Calu3 (cell line): ENCODE measurements around the gene TRAPPC6A. TPM values are rescaled to one million over a fixed set of nuclear protein-coding genes. Genes with fewer than 3 reads are reported as not detected.

Source experiments
- BruUV-seq: library from RNA; stranded (reverse); fragments of 400-500 nt; replicated peaks from 2 replicates; lab custom pipeline; 2021; lab: Mats Ljungman, UMichigan
- CTCF ChIA-PET: fragments of 300-600 bp; sonication (Branson Sonifier 250); formaldehyde crosslinking; loops from one replicate; lab custom pipeline; 2022; ENCODE audit warnings: antibody characterized with exemption; lab: Charles Lee
- DNase-seq: peaks from one replicate; pipeline ENCODE4 v3.0.0; 2022
- H3K27ac Mint-ChIP-seq: one replicate; pipeline ENCODE4 v1.8.0; 2022; ENCODE audit warnings: mixed read lengths; ENCODE audit not compliant: unreplicated experiment
- H3K27me3 Mint-ChIP-seq: one replicate; pipeline ENCODE4 v1.8.0; 2022; ENCODE audit warnings: mixed read lengths; ENCODE audit not compliant: unreplicated experiment
- H3K36me3 Mint-ChIP-seq: one replicate; pipeline ENCODE4 v1.8.0; 2022; ENCODE audit warnings: mild to moderate bottlenecking, moderate library complexity, mixed read lengths; ENCODE audit not compliant: insufficient read depth, unreplicated experiment
- H3K4me1 Mint-ChIP-seq: one replicate; pipeline ENCODE4 v1.8.0; 2022; ENCODE audit warnings: mild to moderate bottlenecking, low read depth, mixed read lengths; ENCODE audit not compliant: unreplicated experiment
- H3K4me3 Mint-ChIP-seq: one replicate; pipeline ENCODE4 v1.8.0; 2022; ENCODE audit warnings: mild to moderate bottlenecking, low read depth, moderate library complexity, mixed read lengths; ENCODE audit not compliant: unreplicated experiment
- H3K9me3 Mint-ChIP-seq: one replicate; pipeline ENCODE4 v1.8.0; 2022; ENCODE audit warnings: low read depth, mixed read lengths; ENCODE audit not compliant: unreplicated experiment
- CTCF ChIP-seq: fragments of 200-600 bp; IDR thresholded peaks from one replicate; pipeline ENCODE4 v1.8.0; 2022; ENCODE audit warnings: antibody characterized with exemption; ENCODE audit not compliant: unreplicated experiment
- intact Hi-C: fragments of 100-400 bp; cut with micrococcal nuclease; formaldehyde crosslinking; loops from one replicate; pipeline ENCODE4 v1.10.0; 2022; ENCODE audit not compliant: unreplicated experiment
- total RNA-seq: library from RNA; stranded (reverse); gene quantifications from 2 replicates; pipeline ENCODE4 v1.2.3, GENCODE V29; 2022

The TRAPPC6A gene
- total RNA-seq, 1 experiment from 2014 or later: 55.7 TPM

- no peaks in the 10 kb centered on the region for H3K9me3 Mint-ChIP-seq
- no TSS peak for BruUV-seq
- no peak overlapping the region for H3K27ac Mint-ChIP-seq
- H3K4me1 Mint-ChIP-seq: peaks cover 7% of the 10 kb centered on the region
- CTCF ChIA-PET: interaction anchor here (0.7 to 1.0 kb wide), 3 partner anchors 13 to 29 kb away, joined by 3 to 4 read pairs (median 3); partner anchors contain the start of genes BLOC1S3 and TRAPPC6A
- intact Hi-C loops: no loop called here
- no peak for DNase-seq
- H3K27me3 Mint-ChIP-seq: no peaks in the 10 kb centered on the region
- peaks cover 35% of the 10 kb centered on the region for H3K36me3 Mint-ChIP-seq
- H3K4me3 Mint-ChIP-seq: no peak overlapping the region
- no peak for TF ChIP-seq CTCF
Observed at GRCh38 chr19:45149129-45149528, 28.9 kb downstream of the TRAPPC6A start.

GRCh38 chr19:45147835-45148676 lies 30.0 kb downstream of the TRAPPC6A start:
- CTCF ChIA-PET: interaction anchor here (1.0 kb wide), 1 partner anchor 30 kb away, joined by 4 read pairs; the partner anchor contains the start of genes BLOC1S3 and TRAPPC6A
- BruUV-seq: no TSS peak
- H3K4me1 Mint-ChIP-seq: no peaks in the 10 kb centered on the region
- intact Hi-C loops: no loop called here
- peaks cover 27% of the 10 kb centered on the region for H3K36me3 Mint-ChIP-seq
- H3K4me3 Mint-ChIP-seq: no peak overlapping the region
- no peaks in the 10 kb centered on the region for H3K27me3 Mint-ChIP-seq
- H3K27ac Mint-ChIP-seq: no peak overlapping the region
- no peak for TF ChIP-seq CTCF
- H3K9me3 Mint-ChIP-seq: no peaks in the 10 kb centered on the region
- DNase-seq: no peak

GRCh38 chr19:45146741-45147205 lies 31.3 kb downstream of the TRAPPC6A start:
- no TSS peak for BruUV-seq
- DNase-seq: no peak
- no peak for TF ChIP-seq CTCF
- Mint-ChIP-seq H3K27ac (no peak overlapping the region), H3K9me3 (no peaks in the 10 kb centered on the region), H3K4me3 (no peak overlapping the region), H3K27me3 (no peaks in the 10 kb centered on the region), H3K4me1 (no peaks in the 10 kb centered on the region), H3K36me3 (peaks cover 21% of the 10 kb centered on the region)
- intact Hi-C loops: no loop called here
- CTCF ChIA-PET: no interaction called here

GRCh38 chr19:45146251-45146650 lies 31.8 kb downstream of the TRAPPC6A start:
- no peaks in the 10 kb centered on the region for H3K4me1 Mint-ChIP-seq
- H3K9me3 Mint-ChIP-seq: no peaks in the 10 kb centered on the region
- BruUV-seq: no TSS peak
- no peak overlapping the region for H3K27ac Mint-ChIP-seq
- intact Hi-C loops: no loop called here
- no peak for TF ChIP-seq CTCF
- H3K4me3 Mint-ChIP-seq: no peak overlapping the region
- CTCF ChIA-PET: no interaction called here
- no peaks in the 10 kb centered on the region for H3K27me3 Mint-ChIP-seq
- DNase-seq: no peak
- peaks cover 22% of the 10 kb centered on the region for H3K36me3 Mint-ChIP-seq
